Effector CD8-positive, alpha-beta T cell (primary cell): ENCODE measurements around the gene UCP1.

Experiments
- DNase-seq: peaks from one replicate; lab custom pipeline; 2025; lab: John Stamatoyannopoulos, UW
- total RNA-seq, 4 experiments: gene quantifications; one replicate each; lab custom pipeline; 2026; lab: John Stamatoyannopoulos, UW

Gene UCP1
- total RNA-seq, result 0 reads per million in 4 experiments

DNA sequence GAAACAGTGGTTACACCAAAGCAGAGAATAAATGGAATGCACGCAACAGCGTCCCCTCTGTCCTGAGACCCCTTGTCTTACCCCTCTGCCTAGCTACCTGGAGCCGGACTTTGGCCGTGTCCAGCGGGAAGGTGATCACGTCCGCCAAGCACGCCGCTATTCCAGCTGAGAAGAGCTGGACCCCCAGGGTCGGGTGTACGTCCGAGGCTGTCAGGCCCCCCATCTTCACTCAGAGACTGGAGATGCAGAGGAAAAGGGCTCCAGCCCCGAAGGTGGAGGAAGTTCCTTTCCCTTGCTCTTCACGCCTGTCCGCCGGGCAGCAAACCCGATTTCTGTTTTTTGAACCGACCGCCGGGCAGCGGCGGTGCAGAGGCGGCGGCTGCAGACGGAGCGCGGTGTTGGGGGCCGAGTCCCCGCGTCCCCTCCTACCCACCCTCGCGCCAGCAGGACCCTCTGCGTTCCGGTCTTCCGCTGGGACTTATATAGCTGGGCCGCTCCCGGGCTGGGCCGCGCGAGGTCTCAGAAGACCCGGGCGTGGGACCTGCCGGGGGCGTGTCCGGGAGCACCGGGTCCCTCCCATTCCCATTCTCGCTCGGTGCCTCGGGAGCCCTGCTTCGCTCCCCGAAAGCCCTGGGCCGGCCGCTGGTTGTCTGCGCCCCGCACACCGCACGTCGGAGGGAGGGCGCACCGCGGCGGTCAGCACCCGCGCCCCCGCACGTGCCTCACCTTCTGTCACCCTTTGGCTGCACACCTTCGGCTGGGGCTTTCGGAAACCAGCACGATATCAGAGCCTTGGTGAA, at the start of gene UCP1:
Gene UCP1 (minus strand): TSS at position 455 of the 800 bp plus-strand sequence. CDS start 232 bp downstream, at position 223.
- DNase-seq, result no peak

DNA sequence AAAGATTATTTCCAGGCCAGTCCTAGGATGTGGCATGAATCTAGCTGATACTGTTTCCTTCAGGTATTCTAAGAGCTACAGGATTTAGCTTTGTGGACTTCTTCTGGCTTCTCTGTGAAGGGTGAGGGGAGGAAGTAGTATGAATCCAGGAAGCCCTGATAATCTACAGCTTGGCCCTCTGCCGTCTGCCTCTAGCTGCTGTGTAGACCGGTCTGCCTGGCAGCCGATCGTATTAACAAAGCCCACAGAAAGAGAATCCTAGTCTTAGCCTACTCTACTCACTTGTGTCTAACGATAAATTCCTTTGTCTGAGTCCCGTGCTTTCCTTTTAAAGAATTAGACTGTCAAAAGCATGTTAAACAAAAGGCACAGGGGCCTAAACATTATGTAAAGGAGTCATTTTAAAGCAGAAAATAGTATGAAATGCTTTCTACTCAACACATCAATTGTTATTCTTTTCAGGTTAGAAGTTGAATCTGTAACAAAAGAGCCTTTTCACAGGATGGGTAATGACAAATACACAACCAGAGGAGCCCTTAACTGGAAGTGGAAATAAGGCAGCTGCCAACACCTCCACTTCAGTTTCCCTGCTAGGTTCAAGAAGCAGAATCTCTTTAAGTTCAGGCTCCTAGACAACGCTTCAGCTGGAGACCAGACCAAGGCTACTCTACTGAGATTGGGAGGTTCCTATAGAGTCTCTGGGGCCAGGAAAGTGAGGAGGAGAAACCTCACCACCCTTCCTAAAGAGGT, 48.9 kb upstream of the UCP1 start:
- no peak for DNase-seq

GRCh38 chr4:140615451-140615850, 46.7 kb upstream of the UCP1 start:
- no peak for DNase-seq

DNA sequence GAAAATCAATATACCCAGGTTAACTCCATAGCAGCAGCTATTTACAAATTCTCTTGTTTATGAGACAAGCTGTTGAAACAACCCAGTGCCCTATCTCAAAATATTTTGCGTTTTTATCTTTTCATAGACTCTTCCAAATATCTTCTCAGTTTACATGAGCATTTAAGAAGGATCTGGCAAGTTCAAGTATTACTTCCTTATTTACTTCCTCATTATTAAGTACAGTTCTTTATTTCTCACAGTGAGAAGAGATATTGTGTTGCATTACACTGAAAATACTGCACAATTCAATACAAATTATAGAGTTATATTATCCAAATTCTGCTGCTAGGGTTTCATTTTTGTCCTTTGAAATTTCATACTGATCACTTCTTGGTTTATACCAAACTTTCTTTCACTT, 43.6 kb upstream of the UCP1 start:
- DNase-seq, result no peak

- no peak for DNase-seq
Observed at GRCh38 chr4:140611854-140612253, 43.1 kb upstream of the UCP1 start.

GRCh38 chr4:140609548-140610425, 41.0 kb upstream of the UCP1 start:
- no peak for DNase-seq

- DNase-seq, result no peak
Observed at GRCh38 chr4:140607852-140608251, 39.1 kb upstream of the UCP1 start.

DNA sequence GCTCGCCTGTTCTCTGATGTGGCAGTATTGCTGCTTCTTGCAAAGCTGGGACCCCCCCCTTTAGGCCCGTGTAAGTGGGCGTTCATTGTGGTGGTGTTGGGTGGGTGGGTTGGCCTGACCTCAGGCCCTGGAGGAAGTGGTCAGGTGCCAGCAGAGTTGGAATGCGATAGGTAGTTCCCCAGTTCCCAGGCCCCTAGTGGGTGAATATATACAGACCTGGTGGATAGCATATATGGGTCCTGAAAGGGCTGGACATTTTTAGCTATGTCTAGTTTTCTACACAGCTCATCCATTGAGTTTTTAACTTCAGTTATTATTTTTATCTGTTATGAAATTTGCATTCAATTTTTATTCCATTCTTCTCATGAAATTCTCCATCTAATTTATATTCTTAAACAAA, 35.8 kb upstream of the UCP1 start:
- no peak for DNase-seq

- no peak for DNase-seq
Observed at GRCh38 chr4:140603286-140603685, 34.5 kb upstream of the UCP1 start.

GRCh38 chr4:140602714-140603113, 34.0 kb upstream of the UCP1 start:
- no peak for DNase-seq

DNA sequence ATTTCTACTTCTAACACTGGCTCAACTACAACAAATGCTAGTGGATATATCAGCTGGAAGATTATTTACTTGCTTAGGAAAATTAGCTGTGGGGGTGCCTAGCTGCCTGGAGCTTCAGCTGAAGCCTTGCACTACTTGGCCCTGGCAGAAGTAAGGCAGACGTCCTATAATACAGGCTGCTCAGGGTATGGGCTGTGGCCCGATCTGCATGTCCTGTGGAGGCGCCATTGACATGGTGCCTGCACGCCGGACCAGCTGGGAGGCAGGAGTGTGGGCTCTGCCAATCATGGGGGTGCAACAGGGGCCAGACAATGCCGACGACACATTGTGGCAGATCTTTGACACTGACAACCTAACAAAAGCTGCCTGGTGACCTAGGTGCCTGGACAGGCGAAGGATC, 31.6 kb upstream of the UCP1 start:
- DNase-seq, result no peak

DNA sequence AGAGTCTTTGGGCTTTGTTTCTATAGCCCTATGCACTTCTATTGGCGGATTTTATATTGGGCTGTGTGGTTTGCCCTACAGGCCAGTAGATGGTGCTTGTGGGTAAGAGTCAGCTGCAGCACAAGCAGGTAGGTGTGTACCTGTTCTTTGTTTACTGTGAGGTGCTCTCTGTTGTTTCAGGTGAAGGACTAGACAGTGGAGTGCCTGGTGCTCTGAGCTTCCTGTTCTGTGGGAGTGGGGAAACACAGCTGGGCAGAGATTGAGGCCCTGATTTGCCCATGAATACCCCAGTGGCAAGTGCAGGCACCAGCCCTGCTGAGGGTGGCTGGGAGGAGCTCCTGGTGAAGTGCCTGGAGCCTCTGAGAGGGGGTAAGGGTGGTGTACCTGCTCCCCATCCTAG, 26.3 kb upstream of the UCP1 start:
- DNase-seq, result no peak

GRCh38 chr4:140584439-140584838, 15.7 kb upstream of the UCP1 start:
- DNase-seq, result no peak

DNA sequence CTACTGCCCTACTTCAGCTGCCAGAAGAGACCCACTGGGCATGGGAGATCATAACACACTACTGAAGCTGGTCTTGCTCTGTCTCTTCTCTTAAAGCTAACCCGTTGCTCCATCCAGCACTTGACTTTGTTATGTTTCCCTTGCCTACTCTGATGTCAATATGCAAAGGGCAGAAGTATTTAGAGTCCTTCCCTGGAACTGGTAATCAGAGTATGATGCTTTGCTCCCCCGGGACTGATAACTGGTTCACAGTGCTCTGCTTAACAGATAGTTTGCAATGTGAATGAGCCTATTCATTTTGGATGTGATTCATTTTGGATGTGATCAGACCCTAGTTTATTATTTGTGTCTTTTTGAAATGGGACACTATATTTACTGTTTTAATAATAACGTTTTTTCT, 12.3 kb upstream of the UCP1 start:
- DNase-seq, result no peak

DNA sequence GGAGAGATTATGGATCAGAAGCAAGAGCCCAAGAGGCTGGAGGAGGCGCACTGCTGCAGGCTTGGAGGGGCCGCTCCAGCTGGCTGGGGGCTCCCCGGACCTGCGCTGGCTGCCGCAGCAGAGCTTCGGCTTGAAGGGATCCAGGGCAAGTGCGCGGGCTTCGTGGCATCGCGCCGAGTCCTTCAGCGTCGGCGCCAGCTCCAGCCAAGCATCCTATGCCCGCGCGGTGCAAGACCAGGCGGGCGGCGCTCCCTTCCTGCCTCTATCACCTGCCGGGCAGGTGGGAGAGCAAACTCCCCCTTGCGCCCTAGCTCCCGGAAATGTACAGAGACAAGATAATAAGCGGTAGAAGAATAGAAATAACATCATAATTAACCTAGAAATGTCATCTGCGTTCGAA, 10.5 kb upstream of the UCP1 start:
- DNase-seq, result no peak

DNA sequence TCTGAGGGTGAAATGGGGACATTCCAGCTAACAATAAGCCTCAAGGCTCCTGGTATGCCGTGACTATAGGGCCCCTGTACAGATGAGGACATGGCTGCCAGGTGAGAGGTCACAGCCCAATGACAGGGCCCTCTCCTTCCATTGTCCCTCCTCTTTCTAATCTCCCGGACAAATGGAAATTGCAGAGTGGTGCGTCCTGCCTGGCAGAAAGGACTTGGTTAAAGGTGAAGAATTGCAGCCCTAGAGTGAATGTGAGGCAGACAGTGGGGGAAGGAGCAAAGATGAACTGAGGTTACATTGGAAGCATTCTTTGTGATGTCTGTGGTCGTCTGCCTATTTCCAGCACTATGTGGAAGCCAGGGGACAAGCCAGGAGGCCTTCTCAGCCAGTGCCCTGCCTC, 6.7 kb upstream of the UCP1 start:
- DNase-seq, result no peak

GRCh38 chr4:140571620-140572019, 2.9 kb upstream of the UCP1 start:
- no peak for DNase-seq

DNA sequence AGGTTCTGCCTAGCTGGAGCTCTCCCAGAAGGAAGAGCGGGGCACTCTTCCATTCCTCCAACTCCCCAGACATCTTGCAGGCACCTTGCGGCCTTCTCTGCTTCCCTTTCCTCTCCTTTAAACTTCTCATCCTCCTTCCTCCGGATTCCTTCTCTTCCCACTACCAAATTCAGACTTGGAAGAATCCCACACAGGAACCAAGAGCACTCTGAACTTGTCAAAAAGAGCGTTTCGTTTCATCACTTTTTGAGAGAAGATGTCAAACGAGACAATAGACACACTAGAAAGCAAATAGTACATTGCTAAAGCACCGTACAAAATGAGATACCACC, 512 bp upstream of the UCP1 start:
- no peak for DNase-seq

GRCh38 chr4:140559696-140560095, 9.1 kb downstream of the UCP1 start:
- DNase-seq, result no peak

DNA sequence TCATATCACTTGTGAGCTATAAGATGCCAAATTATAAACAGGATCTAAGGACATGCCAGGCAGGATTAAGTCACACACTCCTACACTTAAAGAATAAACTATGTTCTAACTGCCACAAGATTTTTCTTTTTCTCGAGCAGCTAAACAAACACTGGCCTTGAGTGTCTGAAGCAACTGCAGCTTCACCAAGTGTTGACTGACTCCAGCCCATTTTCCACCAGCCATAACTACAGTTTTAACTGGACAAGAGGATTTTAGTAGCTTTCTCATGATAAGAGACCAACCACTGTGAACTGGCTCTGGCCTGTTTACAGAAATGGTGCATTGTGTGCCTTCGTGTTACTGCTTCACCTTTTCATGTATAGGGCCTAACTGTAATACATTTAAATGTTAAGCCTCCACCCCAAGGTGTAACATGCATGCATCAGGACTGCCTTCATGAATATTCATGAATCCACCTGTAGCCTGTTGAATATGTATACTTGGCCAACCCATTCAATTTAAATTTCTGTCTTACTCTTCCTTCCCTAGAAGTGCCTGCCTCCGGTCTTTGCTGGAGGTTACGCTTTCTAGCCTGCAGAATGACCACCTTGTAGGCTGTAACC, 10.8 kb downstream of the UCP1 start:
- DNase-seq, result no peak

GRCh38 chr4:140556372-140557085, 12.2 kb downstream of the UCP1 start:
- no peak for DNase-seq
